ENCODE measurements around the gene B3GLCT.

B3GLCT gene

DNA sequence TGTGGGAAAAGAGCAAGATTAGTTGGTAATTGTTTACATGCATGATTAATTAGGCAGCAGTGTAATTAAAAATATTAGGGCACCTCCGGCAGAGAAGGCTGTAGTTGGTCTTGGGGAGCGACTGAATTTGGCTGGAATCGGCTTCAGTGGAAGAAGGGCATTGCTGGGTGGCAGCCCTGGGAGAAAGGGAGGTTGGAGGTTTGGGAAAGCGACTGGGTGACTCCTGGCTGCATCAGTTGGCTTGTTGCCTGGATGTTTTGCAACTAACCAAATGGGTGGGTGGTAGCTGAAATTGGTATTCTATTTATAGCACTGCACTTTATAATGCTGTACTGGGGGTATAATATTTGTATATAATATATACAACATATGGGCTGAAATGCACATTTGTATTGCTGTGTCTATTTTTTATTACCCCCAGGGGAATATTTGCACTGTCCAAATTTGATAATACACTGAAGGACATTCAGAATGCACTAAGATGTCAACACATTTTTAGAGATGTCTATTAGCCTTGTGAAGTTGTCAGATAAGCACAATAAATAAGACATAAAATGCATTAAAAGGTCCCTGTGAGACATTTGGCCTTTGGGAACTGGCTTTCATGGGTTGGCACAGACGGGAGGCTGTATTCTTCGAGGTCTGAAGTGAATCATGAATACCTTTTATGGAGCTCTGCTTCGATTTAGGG is 1.7 kb downstream of the B3GLCT start:
- Histone ChIP-seq H2AFZ (ENCODE audit: low read length) (no peak overlapping the region), H3K9ac (ENCODE audit: low read length) (peak overlapping the region; percentile 65; the same call in 1 of the 2 replicates), H3K27ac (ENCODE audit: low read length) (no peak overlapping the region), H3K4me1 (ENCODE audit: low read length) (no peaks in the 10 kb centered on the region), H3K36me3 (replicated peaks; ENCODE audit: insufficient read depth, low read length) (no peaks in the 10 kb centered on the region), H3K27me3 (replicated peaks; ENCODE audit: insufficient read depth, low read length) (no peaks in the 10 kb centered on the region), H3K4me3 (ENCODE audit: low read length) (peak overlapping the region; percentile 57), H3K4me2 (ENCODE audit: low read depth, low read length) (peak overlapping the region; percentile 84), H3K9me3 (replicated peaks; ENCODE audit: insufficient read depth, low read length) (no peaks in the 10 kb centered on the region), H3K9me2 (replicated peaks; ENCODE audit: insufficient read depth, low read length) (no peaks in the 10 kb centered on the region), H3K79me2 (ENCODE audit: low read length) (no peaks in the 10 kb centered on the region), H3F3A (ENCODE audit: insufficient read depth, low read length) (no peaks in the 10 kb centered on the region), H4K20me1 (ENCODE audit: insufficient read depth, low read length) (no peaks in the 10 kb centered on the region)
- TF ChIP-seq CTCF (IDR thresholded peaks at IDR 0.05; ENCODE audit: low read length) (no peak), EZH2phosphoT487 (IDR thresholded peaks at IDR 0.05; ENCODE audit: low read length) (no peak), EZH2 (optimal IDR thresholded peaks at IDR 0.05; ENCODE audit: low read depth, low read length) (no peak)
- no peak for DNase-seq

- Histone ChIP-seq H2AFZ (ENCODE audit: low read length) (no peak overlapping the region), H4K20me1 (ENCODE audit: insufficient read depth, low read length) (no peaks in the 10 kb centered on the region), H3K27me3 (replicated peaks; ENCODE audit: insufficient read depth, low read length) (no peaks in the 10 kb centered on the region), H3F3A (ENCODE audit: insufficient read depth, low read length) (no peaks in the 10 kb centered on the region), H3K9me3 (replicated peaks; ENCODE audit: insufficient read depth, low read length) (no peaks in the 10 kb centered on the region), H3K4me3 (ENCODE audit: low read length) (no peak overlapping the region), H3K4me1 (ENCODE audit: low read length) (no peaks in the 10 kb centered on the region), H3K4me2 (ENCODE audit: low read depth, low read length) (no peak overlapping the region), H3K79me2 (ENCODE audit: low read length) (no peaks in the 10 kb centered on the region), H3K27ac (ENCODE audit: low read length) (no peak overlapping the region), H3K9me2 (replicated peaks; ENCODE audit: insufficient read depth, low read length) (no peaks in the 10 kb centered on the region), H3K36me3 (replicated peaks; ENCODE audit: insufficient read depth, low read length) (no peaks in the 10 kb centered on the region), H3K9ac (ENCODE audit: low read length) (no peak overlapping the region)
- no peak for TF ChIP-seq EZH2 (optimal IDR thresholded peaks at IDR 0.05; ENCODE audit: low read depth, low read length)
- TF ChIP-seq CTCF (IDR thresholded peaks at IDR 0.05; ENCODE audit: low read length) = no peak
- no peak for TF ChIP-seq EZH2phosphoT487 (IDR thresholded peaks at IDR 0.05; ENCODE audit: low read length)
- DNase-seq = no peak
Observed at GRCh38 chr13:31204592-31204991, 4.8 kb downstream of the B3GLCT start.

GRCh38 chr13:31207661-31208552 is 8.1 kb downstream of the B3GLCT start:
- H3K27ac ChIP-seq (ENCODE audit: low read length) = no peak overlapping the region
- no peaks in the 10 kb centered on the region for H3K36me3 ChIP-seq (replicated peaks; ENCODE audit: insufficient read depth, low read length)
- H2AFZ ChIP-seq (ENCODE audit: low read length) = no peak overlapping the region
- no peak overlapping the region for H3K9ac ChIP-seq (ENCODE audit: low read length)
- no peak for DNase-seq
- H3K27me3 ChIP-seq (replicated peaks; ENCODE audit: insufficient read depth, low read length) = no peaks in the 10 kb centered on the region
- no peaks in the 10 kb centered on the region for H3K4me1 ChIP-seq (ENCODE audit: low read length)
- H3F3A ChIP-seq (ENCODE audit: insufficient read depth, low read length) = no peaks in the 10 kb centered on the region
- no peaks in the 10 kb centered on the region for H3K79me2 ChIP-seq (ENCODE audit: low read length)
- no peaks in the 10 kb centered on the region for H4K20me1 ChIP-seq (ENCODE audit: insufficient read depth, low read length)
- no peak overlapping the region for H3K4me3 ChIP-seq (ENCODE audit: low read length)
- no peaks in the 10 kb centered on the region for H3K9me3 ChIP-seq (replicated peaks; ENCODE audit: insufficient read depth, low read length)
- TF ChIP-seq EZH2 (optimal IDR thresholded peaks at IDR 0.05; ENCODE audit: low read depth, low read length) (no peak), EZH2phosphoT487 (IDR thresholded peaks at IDR 0.05; ENCODE audit: low read length) (no peak), CTCF (IDR thresholded peaks at IDR 0.05; ENCODE audit: low read length) (no peak)
- H3K9me2 ChIP-seq (replicated peaks; ENCODE audit: insufficient read depth, low read length) = no peaks in the 10 kb centered on the region
- no peak overlapping the region for H3K4me2 ChIP-seq (ENCODE audit: low read depth, low read length)
